ENCODE results near the gene JAM2.
"Not testable (repeated sequence)": the region's sequence is repeated elsewhere in the genome, so short reads cannot be mapped to it uniquely, and the experiment has no call there.

Gene JAM2

DNA sequence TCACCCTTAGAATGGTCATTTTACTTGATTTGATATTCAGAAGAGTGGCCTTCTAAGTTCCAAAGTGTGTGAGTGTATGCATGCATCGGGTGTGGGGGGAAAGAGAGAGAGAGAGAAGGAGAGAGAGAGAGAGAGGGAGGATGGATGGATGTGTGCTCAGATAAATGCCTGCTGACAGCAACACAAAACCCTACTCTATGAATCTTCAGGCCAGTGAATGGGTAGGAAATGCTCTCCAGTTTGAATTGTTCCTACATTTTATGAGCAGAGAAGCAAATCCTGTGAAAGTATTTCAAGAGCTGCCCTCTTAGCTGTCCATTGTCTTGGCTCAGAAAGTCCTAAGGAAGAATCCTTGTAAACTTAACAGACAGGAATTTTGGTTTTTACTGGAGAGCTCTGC, 7.4 kb downstream of the JAM2 start:
- no peak for DNase-seq (ENCODE audit: low spot score)

DNA sequence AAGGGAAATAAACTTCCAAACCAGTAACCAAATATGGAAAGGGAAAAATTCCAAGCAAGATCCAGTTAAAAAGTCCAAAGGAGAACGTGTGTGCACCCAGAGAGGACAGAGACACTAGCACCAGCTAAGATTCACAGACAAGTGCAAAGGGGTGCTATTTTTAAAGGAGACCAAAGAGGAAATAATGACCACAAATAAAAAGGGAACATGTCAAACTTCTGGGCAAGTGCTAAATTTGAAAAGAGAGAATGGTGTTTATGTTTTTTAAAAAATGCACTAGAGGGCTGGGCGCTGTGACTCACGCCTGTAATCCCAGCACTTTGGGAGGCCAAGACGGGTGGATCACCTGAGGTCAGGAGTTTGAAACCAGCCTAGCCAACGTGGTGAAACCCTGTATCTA, 8.6 kb downstream of the JAM2 start:
- no peak for DNase-seq (ENCODE audit: low spot score)

DNA sequence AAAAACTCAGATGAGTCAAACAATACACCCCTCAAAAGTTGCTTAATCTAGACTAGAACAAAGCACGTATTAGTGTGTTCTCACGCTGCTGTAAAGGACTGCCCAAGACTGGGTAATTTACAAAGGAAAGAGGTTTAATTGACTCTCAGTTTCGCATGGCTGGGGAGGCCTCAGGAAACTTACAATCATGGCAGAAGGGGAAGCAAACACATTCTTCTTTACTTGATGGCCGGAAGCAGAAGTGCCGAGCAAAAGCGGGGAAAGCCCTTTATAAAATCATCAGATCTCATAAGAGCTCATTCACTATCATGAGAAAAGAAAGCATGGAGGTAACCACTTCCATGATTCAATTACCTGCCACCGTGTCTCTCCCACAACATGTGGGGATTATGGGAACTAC, 10.1 kb downstream of the JAM2 start:
- DNase-seq (ENCODE audit: low spot score), result no peak

DNA sequence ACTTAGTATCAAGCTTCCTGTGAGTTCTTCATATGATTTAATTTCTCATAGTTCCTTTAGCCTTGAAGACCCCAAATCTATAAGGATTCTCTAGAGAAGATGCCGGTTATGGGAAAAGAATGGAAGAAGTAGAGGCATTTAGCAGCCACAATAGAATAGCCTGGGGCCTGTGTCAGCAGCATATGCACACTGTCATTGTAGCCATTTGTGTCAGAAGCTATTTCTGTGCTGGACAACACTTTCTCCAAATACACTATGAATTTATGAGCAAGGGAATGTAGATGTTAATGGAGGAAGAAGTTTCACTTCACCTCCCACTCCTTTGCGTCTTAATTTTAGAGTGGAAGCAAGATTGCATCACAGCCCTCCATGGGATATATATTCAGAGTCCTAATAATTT, 17.4 kb downstream of the JAM2 start:
- DNase-seq (ENCODE audit: low spot score), result no peak

DNA sequence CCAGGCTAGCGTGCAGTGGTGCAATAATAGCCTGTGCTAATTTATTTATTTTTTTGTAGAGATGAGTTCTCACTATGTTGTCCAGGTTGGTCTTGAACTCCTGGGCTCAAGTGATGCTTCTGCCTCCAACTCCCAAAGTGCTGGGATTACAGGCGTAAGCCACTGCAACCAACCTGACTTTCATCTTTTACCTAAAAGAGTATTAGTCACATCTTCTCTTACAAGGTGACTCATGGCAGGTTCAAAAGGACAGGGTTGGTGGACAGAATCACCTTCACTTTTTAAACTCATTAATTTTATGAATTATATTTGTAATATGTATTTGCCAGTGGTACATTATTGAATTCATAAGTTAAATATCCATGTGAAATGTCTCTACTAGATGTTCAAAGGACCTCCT, 18.1 kb downstream of the JAM2 start:
- no peak for DNase-seq (ENCODE audit: low spot score)

DNA sequence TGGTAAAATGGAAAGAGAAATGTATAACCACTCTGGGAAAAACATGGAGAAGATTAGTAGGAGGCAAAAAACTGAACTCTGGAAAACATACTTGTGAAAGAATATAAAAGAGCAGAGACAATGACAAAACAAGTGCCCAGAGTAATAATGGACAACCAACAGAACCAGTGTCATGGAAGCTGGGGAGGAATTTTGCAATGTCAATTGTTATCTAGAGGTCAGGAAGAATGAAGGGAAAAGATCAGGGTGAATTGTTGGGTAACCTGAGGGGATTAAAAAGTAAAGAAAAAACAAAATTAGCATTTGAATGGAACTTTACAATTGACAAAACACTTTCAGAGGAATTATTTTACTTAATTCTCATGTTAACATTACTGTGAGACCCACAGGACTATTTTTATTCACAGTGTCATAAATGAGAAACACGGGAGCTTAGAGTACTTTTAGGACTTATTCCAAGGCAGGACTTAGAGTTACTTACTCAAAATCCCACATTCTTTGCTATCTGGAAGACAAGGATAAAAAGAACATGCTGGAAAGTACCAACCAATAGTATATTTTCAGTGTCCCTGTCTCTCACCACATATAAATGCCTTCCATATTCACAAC, 19.5 kb downstream of the JAM2 start:
- DNase-seq (ENCODE audit: low spot score), result no peak

DNA sequence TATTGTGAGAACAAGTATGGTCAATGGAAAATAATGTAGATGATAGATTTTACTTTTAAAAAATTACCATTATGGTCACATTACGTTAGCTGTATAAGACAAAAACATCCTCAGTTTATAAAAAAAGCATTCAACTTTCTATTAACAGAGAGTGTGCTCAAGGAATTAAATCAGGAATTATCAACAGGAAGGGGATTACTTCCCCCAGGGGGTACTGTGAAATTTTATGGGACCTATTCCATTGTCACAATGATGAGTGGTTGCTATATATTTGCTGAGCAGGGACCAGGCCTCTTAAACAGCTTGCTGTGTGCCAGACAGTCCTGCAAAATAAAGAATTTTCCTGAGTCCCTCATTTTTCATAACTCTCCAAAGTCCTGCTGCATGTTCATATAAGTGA, 21.2 kb downstream of the JAM2 start:
- DNase-seq (ENCODE audit: low spot score), result no peak

DNA sequence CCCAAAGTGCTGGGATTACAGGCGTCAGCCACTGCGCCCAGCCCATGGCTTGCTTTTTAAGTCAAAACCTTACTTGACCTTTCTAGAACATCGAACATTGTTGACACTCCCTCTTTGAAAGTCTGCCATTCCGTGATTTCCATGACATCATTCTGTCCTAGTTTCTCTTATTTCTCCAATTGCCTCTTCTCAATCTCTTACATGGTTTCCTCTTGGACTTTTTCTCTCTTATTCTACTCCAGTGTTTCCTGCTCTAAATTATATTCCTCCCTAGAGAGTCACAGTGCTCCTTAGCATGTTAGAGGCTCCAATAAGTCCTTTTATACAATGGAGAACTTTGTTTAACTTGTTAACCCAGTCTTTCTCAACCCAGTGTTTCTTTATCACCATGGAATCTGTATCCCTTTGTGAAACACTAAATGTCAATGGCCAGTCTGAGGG, 25.5 kb downstream of the JAM2 start:
- DNase-seq (ENCODE audit: low spot score), result no peak

DNA sequence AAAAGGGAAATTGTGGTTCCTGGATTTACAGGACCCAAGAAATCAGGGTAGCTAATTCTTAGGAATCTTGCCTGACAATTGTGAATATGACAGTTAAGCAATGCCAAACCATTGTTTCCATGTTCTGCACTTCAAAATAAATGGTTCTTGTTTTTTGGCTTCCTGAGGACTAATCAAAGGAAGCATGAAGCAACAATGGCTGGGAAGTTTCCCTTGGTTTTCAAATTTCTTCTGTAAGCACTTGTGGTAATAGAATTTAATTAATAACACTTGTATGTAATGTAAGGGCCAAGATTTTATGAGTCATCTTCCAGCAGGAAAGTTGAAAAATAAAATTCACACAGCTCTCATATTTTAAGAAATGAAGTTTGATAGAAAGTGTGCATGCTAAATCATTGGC, 31.7 kb downstream of the JAM2 start:
- DNase-seq (ENCODE audit: low spot score), result no peak

DNA sequence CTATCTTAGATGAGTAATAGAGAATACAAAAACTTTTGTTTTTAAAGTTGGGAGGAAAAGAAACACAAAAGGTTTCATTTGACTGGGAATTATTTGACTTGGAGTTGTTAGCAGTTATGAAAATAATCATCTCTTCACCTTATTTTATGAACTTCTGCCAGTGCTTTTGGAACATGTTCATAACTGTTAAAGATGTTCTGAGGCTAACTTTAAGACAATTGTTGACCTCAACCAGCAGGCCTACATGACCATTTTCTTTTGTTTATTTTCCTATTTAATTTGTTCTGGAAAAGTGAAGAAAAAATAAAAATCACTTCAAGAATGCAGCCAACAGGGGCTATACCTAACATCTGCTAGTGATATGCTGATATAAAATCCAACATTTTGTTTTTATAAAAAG, 37.4 kb downstream of the JAM2 start:
- DNase-seq (ENCODE audit: low spot score), result no peak

DNA sequence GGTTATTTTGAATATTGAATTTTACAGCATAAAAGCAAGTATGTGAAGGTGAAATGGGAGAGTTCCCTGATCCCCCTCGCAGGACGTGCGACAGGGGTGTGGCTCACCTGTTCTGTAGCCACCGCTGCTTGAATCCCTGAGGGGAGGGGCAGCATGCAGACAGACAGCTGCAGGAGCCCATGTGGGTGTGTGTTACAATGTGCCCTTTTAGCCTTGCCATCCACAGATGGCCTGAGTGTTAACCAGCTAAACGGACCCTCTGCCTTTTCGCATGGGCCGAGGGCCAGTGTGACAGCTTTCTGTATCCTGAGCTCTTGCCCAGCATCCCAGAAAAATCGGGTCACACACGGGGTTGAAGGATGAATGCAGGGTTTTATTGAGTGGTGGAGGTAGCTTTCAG, 43.3 kb downstream of the JAM2 start:
- no peak for DNase-seq (ENCODE audit: low spot score)

DNA sequence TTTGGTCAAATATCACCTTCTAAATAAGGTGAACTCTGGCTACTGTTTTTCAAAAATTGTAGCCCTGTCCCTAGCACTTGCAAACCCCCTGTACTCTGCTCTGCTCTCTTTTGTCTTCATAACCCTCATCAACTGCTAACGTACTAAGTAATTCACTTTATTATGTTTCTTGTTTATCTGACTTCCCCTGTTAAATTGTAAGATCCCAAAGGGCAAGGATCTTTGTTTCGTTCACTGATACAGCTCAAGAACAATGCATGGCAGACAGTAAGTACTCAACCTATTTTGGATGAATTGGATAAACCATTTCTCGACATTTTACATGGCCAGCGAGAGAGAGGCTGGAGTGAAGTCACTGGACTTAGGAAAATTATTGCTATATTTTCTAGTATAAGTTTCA, 48.7 kb downstream of the JAM2 start:
- no peak for DNase-seq (ENCODE audit: low spot score)

DNA sequence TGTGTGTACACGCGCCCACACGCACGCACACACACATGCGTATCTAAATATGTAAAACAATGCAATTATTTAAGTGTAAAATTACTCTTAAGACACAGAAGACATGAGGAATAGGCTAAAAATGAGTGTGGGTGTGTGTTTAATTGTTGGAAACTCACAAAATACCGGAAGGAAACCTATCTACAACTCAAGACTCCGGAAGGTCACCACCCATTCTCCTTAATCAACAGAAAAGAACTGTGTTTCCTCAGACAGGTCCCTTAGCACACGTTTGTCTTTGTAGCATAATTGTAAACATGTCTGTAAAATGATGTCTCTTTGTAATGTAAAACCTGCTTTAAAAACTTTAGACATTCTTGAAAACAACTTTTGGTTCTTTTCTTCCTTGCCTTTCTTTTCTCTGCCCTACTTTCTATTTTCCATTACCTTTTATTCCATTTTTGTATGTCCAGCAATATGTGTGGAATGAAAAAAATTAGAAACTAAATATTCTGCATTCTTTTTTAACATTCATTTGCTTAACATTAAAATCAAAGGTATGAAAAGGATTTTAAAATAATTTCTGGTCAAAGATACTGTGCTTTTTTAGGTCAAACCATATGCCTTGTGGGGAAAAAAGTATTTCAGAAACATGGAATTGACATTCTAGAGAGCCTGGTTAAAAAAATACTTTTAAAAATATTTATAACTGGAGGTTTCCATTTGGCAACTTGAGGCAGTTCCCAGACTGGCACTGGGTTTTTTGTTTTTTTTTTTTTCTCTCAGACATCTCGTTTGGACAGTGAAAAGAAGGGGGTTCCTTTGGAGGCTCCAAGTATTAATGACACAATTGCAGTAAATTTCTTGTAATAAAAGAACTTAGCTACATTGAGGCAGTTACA, 49.5 kb downstream of the JAM2 start:
- no peak for DNase-seq (ENCODE audit: low spot score)

DNA sequence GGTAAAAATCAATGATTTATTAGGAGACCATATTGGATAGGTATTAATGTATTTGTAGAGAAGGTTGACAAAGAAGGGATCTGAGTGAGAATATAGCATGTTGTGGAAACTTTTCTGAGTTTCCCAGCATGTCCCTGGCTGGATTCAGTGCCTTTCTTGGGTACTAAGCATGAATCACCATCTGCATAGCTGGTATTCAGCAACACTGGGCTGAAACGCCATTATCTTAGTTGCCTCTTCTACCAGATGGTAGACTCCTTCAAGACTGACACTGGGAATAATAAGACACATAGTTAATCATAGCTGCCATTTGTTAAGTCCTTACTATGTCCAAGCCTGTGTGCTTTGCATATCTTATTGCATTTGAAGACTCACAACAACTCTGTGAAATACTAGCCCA, 50.2 kb downstream of the JAM2 start:
- DNase-seq (ENCODE audit: low spot score), result no peak

DNA sequence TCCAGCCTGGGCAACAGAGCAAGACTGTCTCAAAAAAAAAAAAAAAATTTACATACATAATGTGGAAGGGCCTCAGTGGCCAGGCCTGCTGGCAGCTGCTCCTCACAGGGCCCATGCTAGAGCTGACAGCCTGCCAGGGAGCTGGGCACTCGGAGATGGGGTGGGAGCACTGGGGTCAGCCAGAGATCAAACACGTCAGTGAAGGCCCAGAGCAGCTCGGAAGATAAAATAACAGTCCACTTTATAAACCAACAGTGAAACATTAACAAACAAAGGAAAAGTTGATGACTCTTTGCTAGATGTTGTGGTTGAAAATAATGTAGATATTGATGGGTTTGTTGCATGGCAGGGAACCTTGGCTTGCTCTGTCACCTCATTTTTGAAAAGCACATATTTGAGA, 52.9 kb downstream of the JAM2 start:
- DNase-seq (ENCODE audit: low spot score), result no peak

DNA sequence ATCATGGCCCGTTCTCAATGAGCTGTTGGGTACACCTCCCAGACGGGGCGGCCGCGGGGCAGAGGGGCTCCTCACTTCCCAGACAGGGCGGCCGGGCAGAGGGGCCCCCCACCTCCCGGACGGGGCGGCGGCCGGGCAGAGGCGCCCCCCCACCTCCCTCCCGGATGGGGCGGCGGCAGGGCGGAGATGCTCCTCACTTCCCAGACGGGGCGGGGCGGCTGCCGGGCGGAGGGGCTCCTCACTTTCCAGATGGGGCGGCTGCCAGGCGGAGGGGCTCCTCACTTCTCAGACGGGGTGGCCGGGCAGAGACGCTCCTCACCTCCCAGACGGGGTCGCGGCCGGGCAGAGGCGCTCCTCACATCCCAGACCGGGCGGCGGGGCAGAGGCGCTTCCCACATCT, 56.4 kb downstream of the JAM2 start:
- DNase-seq (ENCODE audit: low spot score), result not testable (repeated sequence)

DNA sequence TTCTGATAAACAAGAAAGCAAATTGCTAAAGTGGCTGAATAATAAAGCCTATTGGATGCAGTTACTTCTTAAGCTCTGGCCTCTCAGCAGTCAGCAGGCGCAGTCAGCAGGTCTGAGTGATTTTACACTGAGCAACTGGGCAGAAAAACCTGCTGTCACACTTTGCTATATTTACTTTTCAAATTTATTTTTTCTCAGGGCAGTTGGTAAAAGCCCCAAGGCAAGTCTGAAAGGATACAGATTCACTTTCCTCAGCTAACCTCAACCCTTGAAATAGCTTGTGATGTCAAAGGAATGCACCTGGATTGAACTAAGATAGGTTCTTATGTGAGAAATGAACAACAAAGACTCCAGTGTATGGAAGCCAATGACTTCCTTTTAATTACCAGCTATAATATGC, 61.7 kb downstream of the JAM2 start:
- DNase-seq (ENCODE audit: low spot score), result no peak

DNA sequence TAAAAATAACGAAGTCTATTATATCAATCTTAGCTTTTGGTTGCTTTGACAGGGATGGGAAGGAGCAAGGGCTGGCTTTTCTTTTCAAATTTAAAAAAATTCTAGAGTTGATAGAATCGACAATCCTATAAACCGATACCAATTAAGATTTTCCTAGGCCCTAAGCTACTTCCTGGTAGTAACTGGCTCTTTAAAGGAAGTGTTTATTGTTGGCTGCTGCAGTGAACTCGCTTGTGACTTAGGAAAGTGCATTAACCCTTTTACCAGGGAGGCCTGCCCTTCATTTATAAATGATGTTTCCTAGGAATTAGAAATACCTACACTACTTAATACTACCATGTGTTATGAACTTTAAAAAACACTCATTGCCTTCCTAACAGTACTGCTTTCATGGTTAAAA, 62.5 kb downstream of the JAM2 start:
- DNase-seq (ENCODE audit: low spot score), result no peak

DNA sequence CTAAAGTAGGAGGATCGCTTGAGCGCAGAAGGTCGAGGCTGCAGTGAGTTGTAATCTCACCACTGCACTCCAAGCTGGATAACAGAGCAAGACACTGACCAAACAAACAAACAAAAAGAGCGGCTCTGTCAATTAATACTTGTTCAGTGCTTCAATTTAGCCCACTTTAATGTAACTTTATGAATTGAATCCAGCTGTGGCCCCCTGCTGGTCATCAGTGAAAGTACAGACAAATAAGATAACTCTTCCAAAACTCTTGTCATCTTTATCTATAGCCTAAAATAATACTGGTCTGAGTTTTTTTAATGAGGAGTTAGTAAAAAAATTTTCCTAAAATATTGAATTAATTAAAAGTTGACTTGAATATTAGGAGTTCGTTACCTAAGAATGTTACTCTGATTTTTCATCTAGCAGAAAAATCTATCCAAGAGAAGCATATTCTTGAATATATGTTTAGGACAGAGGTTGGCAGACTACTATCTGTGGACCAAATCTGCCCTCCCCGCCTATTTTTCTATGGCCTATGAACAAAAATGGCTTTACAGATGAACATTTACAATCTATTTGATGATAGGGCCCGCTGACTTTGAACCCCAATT, 69.5 kb downstream of the JAM2 start:
- DNase-seq (ENCODE audit: low spot score), result peak; percentile 44

DNA sequence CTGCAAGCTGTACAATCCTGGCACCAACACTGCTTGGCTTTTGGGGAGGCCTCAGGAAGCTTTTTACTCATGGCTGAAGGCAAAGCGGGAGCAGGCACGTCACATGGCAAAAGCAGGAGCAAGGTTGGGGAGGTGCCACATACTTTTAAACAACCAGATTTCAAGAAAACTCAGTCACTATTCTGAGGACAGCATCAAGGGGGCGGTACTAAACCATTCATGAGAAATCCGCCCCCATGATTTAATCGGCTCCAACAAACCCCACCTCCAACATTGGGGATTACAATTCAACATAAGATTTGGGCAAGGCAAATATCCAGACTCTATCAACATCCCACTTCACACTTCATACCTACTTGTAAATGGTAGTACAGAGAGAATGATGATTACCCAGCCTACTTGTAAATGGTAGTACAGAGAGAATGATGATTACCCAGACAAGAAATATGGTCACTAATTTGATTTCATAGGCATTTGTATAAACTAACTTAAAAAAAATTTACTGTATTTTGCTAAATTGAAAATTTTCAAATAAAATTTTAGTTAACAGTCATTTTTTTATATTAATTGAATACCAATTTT, 70.7 kb downstream of the JAM2 start:
- DNase-seq (ENCODE audit: low spot score), result no peak

DNA sequence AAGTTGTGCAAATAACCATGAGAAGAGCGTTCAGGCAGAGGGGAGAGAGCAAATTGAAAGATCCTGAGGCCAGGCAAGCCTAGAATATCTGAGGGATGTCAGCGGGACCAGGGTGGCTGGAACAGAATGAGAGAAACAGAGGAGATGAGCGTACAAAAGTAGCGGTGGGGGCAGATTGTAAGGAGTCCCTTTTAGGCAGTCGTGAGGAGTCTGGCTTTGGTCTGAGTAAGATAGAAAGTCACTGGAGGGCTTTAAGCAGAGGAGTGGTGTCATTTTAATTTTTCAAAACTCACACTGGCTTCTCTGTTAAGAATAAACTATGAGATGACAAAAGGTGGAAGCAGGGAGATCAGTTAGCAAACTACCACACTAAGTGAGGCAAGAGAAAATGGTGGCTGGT, 71.5 kb downstream of the JAM2 start:
- DNase-seq (ENCODE audit: low spot score), result no peak

DNA sequence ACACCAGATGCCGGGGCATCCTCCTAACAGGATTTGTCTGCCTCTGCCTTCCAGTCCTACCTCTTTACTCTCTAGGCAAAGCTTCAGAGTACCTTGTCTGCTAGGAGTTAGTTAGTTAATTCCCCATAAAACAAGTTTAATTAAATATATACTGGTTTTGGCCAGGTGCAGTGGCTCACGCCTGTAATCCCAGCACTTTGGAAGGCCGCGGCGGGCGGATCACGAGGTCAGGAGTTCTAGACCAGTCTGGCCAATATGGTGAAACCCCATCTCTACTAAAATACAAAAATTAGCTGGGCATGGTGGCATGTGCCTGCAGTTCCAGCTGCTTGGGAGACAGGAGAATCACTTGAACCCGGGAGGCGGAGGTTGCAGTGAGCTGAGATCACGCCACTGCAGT, 75.0 kb downstream of the JAM2 start:
- DNase-seq (ENCODE audit: low spot score), result not testable (repeated sequence)

DNA sequence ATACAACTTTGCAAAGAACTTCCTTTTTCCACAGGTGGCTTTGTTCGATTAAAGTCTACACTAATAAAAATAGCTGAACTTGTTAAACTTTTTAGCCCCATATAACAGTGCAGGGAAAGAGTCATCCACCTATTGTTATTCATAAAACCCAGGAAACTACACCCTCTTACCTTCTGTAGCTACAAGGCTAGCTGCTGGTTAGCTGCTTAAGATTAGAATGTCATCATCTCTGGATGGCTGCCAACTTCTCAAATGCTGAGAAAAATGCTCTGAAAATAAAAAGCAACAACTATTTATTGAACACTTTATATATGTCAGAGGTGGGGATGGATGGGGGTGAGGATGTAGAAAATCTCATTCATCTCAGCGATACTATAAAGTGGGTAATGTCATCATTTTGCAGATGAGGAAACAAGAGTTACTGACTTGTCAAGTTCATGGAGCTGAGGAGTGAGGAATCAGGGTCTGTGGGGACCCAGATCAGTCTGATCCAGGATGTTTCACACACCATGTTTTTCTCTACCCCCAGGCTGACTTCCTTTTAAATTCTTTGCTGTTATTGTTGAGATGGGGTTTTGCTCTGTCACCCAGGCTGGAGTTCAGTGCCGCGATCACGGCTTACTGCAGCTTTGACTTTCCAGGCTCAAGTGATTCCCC, 78.6 kb downstream of the JAM2 start:
- DNase-seq (ENCODE audit: low spot score), result no peak

All from D341Med (cell line).